IMR-90 (cell line): ENCODE measurements around the gene MAP3K13.

Experiments
- CEBPB ChIP-seq: IDR thresholded peaks from 2 replicates; pipeline ENCODE4 v1.6.1; 2012; ENCODE audit warnings: low read depth, low read length, improper control_type of control experiment
- FOS ChIP-seq: fragments of 150-350 bp; IDR thresholded peaks from 2 replicates; pipeline ENCODE4 v1.6.1; 2016; ENCODE audit warnings: low read depth, low read length
- POLR2A ChIP-seq: IDR thresholded peaks from 2 replicates; pipeline ENCODE4 v1.6.1; 2012; ENCODE audit warnings: mild to moderate bottlenecking, low read depth, low read length
- RAD21 ChIP-seq: IDR thresholded peaks from 2 replicates; pipeline ENCODE4 v1.6.1; 2012; ENCODE audit warnings: low read length, improper control_type of control experiment
- RCOR1 ChIP-seq: IDR thresholded peaks from 2 replicates; pipeline ENCODE4 v1.6.1; 2012; ENCODE audit warnings: mild to moderate bottlenecking, low read length, improper control_type of control experiment; ENCODE audit not compliant: insufficient replicate concordance
- TF ChIP-seq, protein P1 (sequence below): conservative IDR thresholded peaks from 2 replicates; pipeline ENCODE4 v1.5.1; 2012; ENCODE audit warnings: mild to moderate bottlenecking, low read depth, low read length, improper control_type of control experiment

DNA sequence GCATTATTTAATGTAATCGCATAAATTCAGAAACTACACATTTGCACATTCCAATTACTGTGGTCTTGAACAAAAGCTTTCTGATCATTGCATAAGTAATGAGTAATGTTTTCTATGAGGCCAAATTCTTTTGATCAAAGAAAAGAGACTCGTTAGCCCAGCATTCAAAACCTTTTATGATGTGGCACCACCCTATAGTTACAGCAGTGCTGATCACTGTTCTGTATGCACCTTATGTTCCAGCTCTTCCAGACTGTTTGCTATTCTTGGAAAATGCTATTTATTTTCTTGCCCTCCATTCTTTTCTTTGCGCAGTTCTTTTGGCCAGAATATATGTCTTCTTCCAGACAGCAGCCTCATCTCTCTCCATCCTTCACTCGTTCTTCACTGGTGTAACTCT is 42.3 kb downstream of the MAP3K13 start:
- TF ChIP-seq POLR2A, result no peak
- TF ChIP-seq, protein P1, sequence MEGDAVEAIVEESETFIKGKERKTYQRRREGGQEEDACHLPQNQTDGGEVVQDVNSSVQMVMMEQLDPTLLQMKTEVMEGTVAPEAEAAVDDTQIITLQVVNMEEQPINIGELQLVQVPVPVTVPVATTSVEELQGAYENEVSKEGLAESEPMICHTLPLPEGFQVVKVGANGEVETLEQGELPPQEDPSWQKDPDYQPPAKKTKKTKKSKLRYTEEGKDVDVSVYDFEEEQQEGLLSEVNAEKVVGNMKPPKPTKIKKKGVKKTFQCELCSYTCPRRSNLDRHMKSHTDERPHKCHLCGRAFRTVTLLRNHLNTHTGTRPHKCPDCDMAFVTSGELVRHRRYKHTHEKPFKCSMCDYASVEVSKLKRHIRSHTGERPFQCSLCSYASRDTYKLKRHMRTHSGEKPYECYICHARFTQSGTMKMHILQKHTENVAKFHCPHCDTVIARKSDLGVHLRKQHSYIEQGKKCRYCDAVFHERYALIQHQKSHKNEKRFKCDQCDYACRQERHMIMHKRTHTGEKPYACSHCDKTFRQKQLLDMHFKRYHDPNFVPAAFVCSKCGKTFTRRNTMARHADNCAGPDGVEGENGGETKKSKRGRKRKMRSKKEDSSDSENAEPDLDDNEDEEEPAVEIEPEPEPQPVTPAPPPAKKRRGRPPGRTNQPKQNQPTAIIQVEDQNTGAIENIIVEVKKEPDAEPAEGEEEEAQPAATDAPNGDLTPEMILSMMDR, result no peak
- no peak for TF ChIP-seq RCOR1
- TF ChIP-seq CEBPB, result no peak
- TF ChIP-seq FOS, result no peak
- TF ChIP-seq RAD21, result no peak
